Astrocyte (in vitro differentiated cells and primary cell): ENCODE measurements around the gene ZFP30. TPM values are rescaled to one million over a fixed set of nuclear protein-coding genes. Genes with fewer than 3 reads are reported as not detected.

Experiments used
- total RNA-seq: library from RNA; stranded (reverse); gene quantifications from 2 replicates; pipeline ENCODE4 v1.2.1, GENCODE V29; 2021

Gene ZFP30
- total RNA-seq, 1 donor from 2014 or later, result 13.9 TPM

Other genes with a start within 250 kb of the ZFP30 start
- gene ZNF569, start 188.0 kb downstream of the ZFP30 start, total RNA-seq, result 5.7 and 7.1 TPM in 2 replicates
- 5.7 and 6.5 TPM in 2 replicates for gene ZNF570, start 186.1 kb downstream of the ZFP30 start, total RNA-seq
- 8.5 and 9.8 TPM in 2 replicates for gene ZNF793, start 148.5 kb downstream of the ZFP30 start, total RNA-seq
- gene ZNF571, start 60.7 kb downstream of the ZFP30 start, total RNA-seq, result 3.0 and 3.2 TPM in 2 replicates
- 0.66 and 0.77 TPM in 2 replicates for gene ZNF540, start 60.6 kb downstream of the ZFP30 start, total RNA-seq
- 5.2 and 6.3 TPM in 2 replicates for gene ZNF607, start 64.3 kb upstream of the ZFP30 start, total RNA-seq
- 8.1 and 8.6 TPM in 2 replicates for gene ZNF573, start 124.1 kb upstream of the ZFP30 start, total RNA-seq